HG03457 (cell line): Measurements from ENCODE around the gene ABCC1.
"Not testable (repeated sequence)": the region's sequence is repeated elsewhere in the genome, so short reads cannot be mapped to it uniquely, and the experiment has no call there.

Experiments used
- ATAC-seq: cut with Tn5 transposase; IDR thresholded peaks from one replicate; pipeline ENCODE4 v1.9.1; 2021; ENCODE audit warnings: moderate number of reproducible peaks; ENCODE audit not compliant: unreplicated experiment

ABCC1 gene

GRCh38 chr16:16127469-16128116 is 178.2 kb downstream of the ABCC1 start:
- no peak for ATAC-seq

GRCh38 chr16:16131204-16131603 is 181.8 kb downstream of the ABCC1 start:
- ATAC-seq, result no peak

GRCh38 chr16:16131659-16132058 is 182.2 kb downstream of the ABCC1 start:
- ATAC-seq, result no peak

- no peak for ATAC-seq
These were observed 184.7 kb downstream of the ABCC1 start for GRCh38 chr16:16133943-16134604.

- no peak for ATAC-seq
These were observed 187.2 kb downstream of the ABCC1 start for GRCh38 chr16:16136588-16136987.

- ATAC-seq, result no peak
These were observed 187.7 kb downstream of the ABCC1 start for GRCh38 chr16:16137110-16137509.

GRCh38 chr16:16138034-16138635 is 188.7 kb downstream of the ABCC1 start:
- no peak for ATAC-seq

- no peak for ATAC-seq
These were observed 189.6 kb downstream of the ABCC1 start for GRCh38 chr16:16139061-16139460.

- no peak for ATAC-seq
These were observed 190.4 kb downstream of the ABCC1 start for GRCh38 chr16:16139806-16140205.

- ATAC-seq, result no peak
These were observed 191.1 kb downstream of the ABCC1 start for GRCh38 chr16:16140537-16140936.

GRCh38 chr16:16141141-16141540 is 191.7 kb downstream of the ABCC1 start:
- ATAC-seq, result no peak

GRCh38 chr16:16141784-16142396 is 192.5 kb downstream of the ABCC1 start:
- ATAC-seq, result no peak

- ATAC-seq, result no peak
These were observed 193.8 kb downstream of the ABCC1 start for GRCh38 chr16:16143038-16143763.

- ATAC-seq, result no peak
These were observed 194.5 kb downstream of the ABCC1 start for GRCh38 chr16:16143931-16144330.

GRCh38 chr16:16144416-16144815 is 195.0 kb downstream of the ABCC1 start:
- ATAC-seq, result no peak

- ATAC-seq, result no peak
These were observed 195.9 kb downstream of the ABCC1 start for GRCh38 chr16:16145286-16145685.

GRCh38 chr16:16146380-16147315 is 197.2 kb downstream of the ABCC1 start:
- no peak for ATAC-seq

GRCh38 chr16:16147316-16147999 is 198.0 kb downstream of the ABCC1 start:
- ATAC-seq, result no peak

- not testable (repeated sequence) for ATAC-seq
These were observed 198.7 kb downstream of the ABCC1 start for GRCh38 chr16:16148000-16148599.
